CD4-positive, alpha-beta memory T cell (primary cell): ENCODE data around the gene RBM38. TPM values are rescaled to one million over a fixed set of nuclear protein-coding genes. Genes with fewer than 3 reads are reported as not detected.

Source experiments
- CTCF ChIA-PET: fragments of 350-600 bp; sonication (Branson Sonifier 250); formaldehyde crosslinking; loops from one replicate; lab custom pipeline; 2021; ENCODE audit warnings: inconsistent platforms; ENCODE audit not compliant: partially characterized antibody; lab: Charles Lee
- POLR2A ChIA-PET: fragments of 350-600 bp; sonication (Branson Sonifier 250); formaldehyde crosslinking; loops from one replicate; lab custom pipeline; 2021; ENCODE audit not compliant: partially characterized antibody; lab: Charles Lee
- DNase-seq, 5 donors: peaks; one replicate each; pipeline versions ENCODE4 v3.0.0 to v3.0.0-alpha.2; 2020 to 2022; ENCODE audit warnings: mixed read lengths in 1 of 5
- H3K27ac ChIP-seq: one replicate; pipeline ENCODE4 v1.7.0; 2013; ENCODE audit warnings: low read depth, low read length
- H3K27me3 ChIP-seq: 2 replicates; pipeline ENCODE4 v1.7.0; 2013; ENCODE audit warnings: mild to moderate bottlenecking, low read length, moderate library complexity; ENCODE audit not compliant: insufficient read depth
- H3K36me3 ChIP-seq: 2 replicates; pipeline ENCODE4 v1.7.0; 2013; ENCODE audit warnings: mild to moderate bottlenecking, low read length, moderate library complexity; ENCODE audit not compliant: insufficient read depth
- H3K4me1 ChIP-seq: 2 replicates; pipeline ENCODE4 v1.7.0; 2013; ENCODE audit warnings: mild to moderate bottlenecking, low read length, moderate library complexity; ENCODE audit not compliant: insufficient read depth
- H3K4me3 ChIP-seq, 2 donors: one replicate each; pipeline ENCODE4 v1.7.0; 2013; ENCODE audit warnings: low read length in 2 of 2, mild to moderate bottlenecking in 1 of 2
- H3K9me3 ChIP-seq, 2 donors: one replicate each; pipeline ENCODE4 v1.7.0; 2013; ENCODE audit warnings: low read length in 2 of 2, control low read depth in 1 of 2; ENCODE audit not compliant: control insufficient read depth in 1 of 2
- H3K27ac Mint-ChIP-seq, 7 donors: one replicate each; pipeline ENCODE4 v1.8.0; 2020 to 2021; ENCODE audit warnings: mixed read lengths in 7 of 7, mild to moderate bottlenecking in 6 of 7, inconsistent platforms in 3 of 7, moderate library complexity in 3 of 7
- H3K27me3 Mint-ChIP-seq, 2 donors: one replicate each; pipeline ENCODE4 v1.8.0; 2020 to 2021; ENCODE audit warnings: mixed read lengths in 2 of 2
- H3K36me3 Mint-ChIP-seq, 2 donors: one replicate each; pipeline ENCODE4 v1.8.0; 2020 to 2021; ENCODE audit warnings: mixed read lengths in 2 of 2, inconsistent platforms in 1 of 2, mild to moderate bottlenecking in 1 of 2
- H3K4me1 Mint-ChIP-seq, 4 donors: one replicate each; pipeline ENCODE4 v1.8.0; 2020 to 2021; ENCODE audit warnings: mixed read lengths in 4 of 4, mild to moderate bottlenecking in 1 of 4
- H3K4me3 Mint-ChIP-seq, 8 donors: one replicate each; pipeline ENCODE4 v1.8.0; 2020 to 2021; ENCODE audit warnings: mixed read lengths in 8 of 8, mild to moderate bottlenecking in 7 of 8, moderate library complexity in 6 of 8, inconsistent platforms in 3 of 8
- H3K9me3 Mint-ChIP-seq, 8 donors: one replicate each; pipeline ENCODE4 v1.8.0; 2020 to 2021; ENCODE audit warnings: mixed read lengths in 8 of 8, mild to moderate bottlenecking in 5 of 8, inconsistent platforms in 3 of 8, moderate library complexity in 1 of 8
- intact Hi-C: fragments of 100-400 bp; cut with micrococcal nuclease; formaldehyde crosslinking; loops from one replicate; pipeline ENCODE4 v1.15.1; 2023
- polyA plus RNA-seq, 2 donors: library from polyadenylated mRNA; unstranded; fragments of 300-500 nt; fragmentation: Illumina TruSeq; gene quantifications; one replicate each; pipeline ENCODE4 v1.2.3, GENCODE V29; 2021
- total RNA-seq, 2 experiments: library from RNA; stranded (reverse); gene quantifications; one replicate each; pipeline ENCODE4 v1.2.3, GENCODE V29; 2021

The RBM38 gene
- total and polyA plus RNA-seq, 4 experiments from 2014 or later = 33.1 to 97.8 (median 77.8) TPM

DNA sequence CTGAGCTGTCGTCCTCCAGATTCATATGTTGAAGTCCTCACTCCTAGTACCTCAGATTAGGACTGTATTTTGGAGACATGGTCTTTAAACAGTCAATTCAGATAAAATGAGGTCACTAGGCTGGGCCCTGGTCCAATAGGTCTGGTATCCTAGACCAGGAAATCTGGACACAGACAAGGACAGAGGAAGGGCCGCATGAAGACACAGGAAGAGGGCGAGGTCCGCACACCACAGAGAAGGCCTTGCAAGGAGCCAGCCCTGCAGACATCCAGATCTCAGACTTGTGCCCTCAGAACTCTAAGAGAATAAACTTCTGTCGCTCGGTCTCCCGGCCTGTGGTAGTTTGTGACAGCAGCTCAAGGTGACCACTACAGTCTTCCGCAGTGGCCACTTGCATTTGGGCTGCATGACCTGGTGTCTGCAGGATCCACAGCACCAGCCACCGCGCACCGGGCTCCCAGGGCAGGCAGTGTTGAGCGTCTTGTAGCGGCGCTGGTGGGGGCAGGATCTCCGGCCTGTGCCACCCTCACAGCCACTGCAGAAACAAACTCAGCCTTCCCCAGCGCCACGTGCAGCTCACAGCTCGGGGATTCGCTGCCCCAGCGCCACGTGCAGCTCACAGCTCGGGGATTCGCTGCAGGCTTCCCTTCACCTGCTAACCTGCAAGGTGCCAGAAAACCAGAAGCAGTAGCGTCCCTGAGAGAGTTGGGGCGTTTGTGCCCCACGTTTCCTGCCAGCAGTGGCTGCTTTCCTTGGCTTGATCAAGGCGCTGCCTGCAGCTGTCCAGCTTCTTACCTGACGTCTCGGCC lies 6.0 kb upstream of the RBM38 start:
- CTCF ChIA-PET = interaction anchor here (1.0 to 6.9 kb wide), 7 partner anchors 13 to 114 kb away, joined by 3 to 48 read pairs (median 8); no protein-coding TSS in a partner anchor
- Histone ChIP-seq H3K27me3 (no peaks in the 10 kb centered on the region), H3K27ac (no peak overlapping the region), H3K36me3 (peaks cover 5% of the 10 kb centered on the region), H3K4me3 (no peak overlapping the region), H3K9me3 (no peaks in the 10 kb centered on the region), H3K4me1 (peaks cover 27% of the 10 kb centered on the region)
- Mint-ChIP-seq H3K36me3 (peaks cover 3 to 12% of the 10 kb centered on the region in 2 donors), H3K9me3 (no peaks in the 10 kb centered on the region), H3K27me3 (no peaks in the 10 kb centered on the region), H3K4me1 (peaks cover 14 to 36% (median 25%) of the 10 kb centered on the region in 4 donors), H3K4me3 (no peak overlapping the region), H3K27ac (peak overlapping the region in 5 of 7 donors; percentile 4 to 72 (median 29))
- intact Hi-C loops = no loop called here
- DNase-seq = no peak
- POLR2A ChIA-PET = interaction anchor here (0.8 to 9.6 kb wide), 2 partner anchors 15 to 50 kb away, joined by 3 to 150 read pairs; no protein-coding TSS in a partner anchor

DNA sequence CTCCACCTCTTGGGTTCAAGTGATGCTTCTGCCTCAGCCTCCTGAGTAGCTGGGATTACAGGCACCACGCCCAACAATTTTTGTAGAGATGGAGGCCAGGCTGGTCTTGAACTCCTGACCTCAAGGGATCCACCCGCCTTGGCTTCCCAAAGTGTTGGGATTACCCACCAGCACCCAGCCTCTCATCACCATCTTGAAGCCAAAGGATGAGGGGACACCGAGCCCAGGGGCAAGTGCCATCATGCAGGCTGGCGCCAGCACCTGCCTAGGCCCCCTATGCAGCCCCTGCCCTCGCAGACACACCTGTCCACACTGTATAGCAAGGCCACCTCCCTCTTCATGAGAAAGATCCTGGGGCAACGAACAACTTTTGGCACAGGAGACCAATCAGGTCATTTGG lies 5.3 kb upstream of the RBM38 start:
- no peaks in the 10 kb centered on the region for H3K27me3 ChIP-seq
- peaks cover 3 to 12% of the 10 kb centered on the region in 2 donors for H3K36me3 Mint-ChIP-seq
- H3K4me1 ChIP-seq = peaks cover 35% of the 10 kb centered on the region
- POLR2A ChIA-PET = interaction anchor here (9.6 kb wide), 1 partner anchor 14 kb away, joined by 150 read pairs; no protein-coding TSS in a partner anchor
- peaks cover 0 to 2% (median 0%) of the 10 kb centered on the region in 8 donors for H3K9me3 Mint-ChIP-seq
- DNase-seq = no peak
- no peaks in the 10 kb centered on the region for H3K27me3 Mint-ChIP-seq
- H3K4me1 Mint-ChIP-seq = peaks cover 18 to 43% (median 30%) of the 10 kb centered on the region in 4 donors
- intact Hi-C loops = no loop called here
- H3K4me3 ChIP-seq = no peak overlapping the region
- no peak overlapping the region for H3K27ac ChIP-seq
- H3K9me3 ChIP-seq = no peaks in the 10 kb centered on the region
- CTCF ChIA-PET = interaction anchor here (1.2 to 2.0 kb wide), 2 partner anchors 49 to 110 kb away, joined by 3 to 8 read pairs; no protein-coding TSS in a partner anchor
- H3K27ac Mint-ChIP-seq = peak overlapping the region in 1 of 7 donors; percentile 29
- no peak overlapping the region for H3K4me3 Mint-ChIP-seq
- peaks cover 5% of the 10 kb centered on the region for H3K36me3 ChIP-seq

DNA sequence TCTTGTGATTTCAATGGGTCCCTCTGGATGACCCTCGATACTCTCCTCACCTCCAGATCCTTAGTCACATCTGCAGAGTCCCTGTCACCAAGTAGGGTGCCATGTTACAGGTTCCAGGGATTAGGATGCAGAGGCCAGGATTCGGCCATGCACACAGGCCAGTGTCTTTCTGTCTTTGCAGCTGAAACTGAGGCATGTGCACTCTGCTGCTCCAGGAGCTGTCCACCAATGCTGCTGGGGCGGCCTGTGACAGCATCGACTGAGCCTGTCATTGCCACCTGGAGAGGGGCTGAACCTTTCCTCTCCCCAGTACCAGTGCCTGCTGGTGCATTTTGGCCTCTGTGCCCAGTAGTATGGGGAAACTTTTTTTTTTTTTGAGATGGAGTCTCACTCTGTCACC lies 4.4 kb upstream of the RBM38 start:
- peaks cover 0 to 2% (median 0%) of the 10 kb centered on the region in 8 donors for H3K9me3 Mint-ChIP-seq
- DNase-seq = no peak
- H3K27ac Mint-ChIP-seq = peak overlapping the region in 1 of 7 donors; percentile 18
- peaks cover 36% of the 10 kb centered on the region for H3K4me1 ChIP-seq
- CTCF ChIA-PET = interaction anchor here (1.0 to 8.1 kb wide), 5 partner anchors 11 to 106 kb away, joined by 3 to 92 read pairs (median 8); no protein-coding TSS in a partner anchor
- no peaks in the 10 kb centered on the region for H3K9me3 ChIP-seq
- peaks cover 16 to 41% (median 28%) of the 10 kb centered on the region in 4 donors for H3K4me1 Mint-ChIP-seq
- no peak overlapping the region for H3K4me3 ChIP-seq
- peaks cover 3 to 8% of the 10 kb centered on the region in 2 donors for H3K36me3 Mint-ChIP-seq
- POLR2A ChIA-PET = interaction anchor here (9.6 kb wide), 1 partner anchor 13 kb away, joined by 150 read pairs; no protein-coding TSS in a partner anchor
- no peaks in the 10 kb centered on the region for H3K27me3 Mint-ChIP-seq
- peak overlapping the region in 1 of 8 donors; percentile 15 for H3K4me3 Mint-ChIP-seq
- H3K27me3 ChIP-seq = no peaks in the 10 kb centered on the region
- peaks cover 5% of the 10 kb centered on the region for H3K36me3 ChIP-seq
- intact Hi-C loops = no loop called here
- no peak overlapping the region for H3K27ac ChIP-seq

DNA sequence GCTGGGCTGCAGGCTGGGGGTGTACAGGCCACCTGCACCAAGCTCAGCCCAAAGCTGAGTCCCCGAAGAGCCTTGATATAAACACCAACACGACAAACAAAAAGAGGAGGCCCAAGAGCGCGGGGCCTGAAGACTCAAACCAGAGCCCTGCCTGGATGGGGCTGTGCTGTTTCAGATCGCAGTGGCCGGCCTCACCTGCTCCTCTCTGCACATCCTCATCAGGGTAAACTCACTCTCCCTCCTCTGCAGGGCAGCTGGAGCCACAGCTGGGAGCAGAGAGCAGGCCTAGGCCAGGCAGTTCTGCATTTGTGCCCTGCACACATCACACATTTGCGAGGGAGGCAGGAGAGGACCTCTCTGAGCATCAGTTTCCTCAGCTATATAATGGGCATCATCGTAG lies 3.7 kb upstream of the RBM38 start:
- H3K27ac Mint-ChIP-seq = peak overlapping the region in 2 of 7 donors; percentile 78 to 95
- peaks cover 3 to 11% of the 10 kb centered on the region in 2 donors for H3K36me3 Mint-ChIP-seq
- peaks cover 12 to 39% (median 23%) of the 10 kb centered on the region in 4 donors for H3K4me1 Mint-ChIP-seq
- ChIA-PET CTCF (interaction anchor here (1.0 to 8.1 kb wide), 7 partner anchors 6 to 105 kb away, joined by 3 to 92 read pairs (median 23); no protein-coding TSS in a partner anchor), POLR2A (interaction anchor here (9.6 kb wide), 1 partner anchor 13 kb away, joined by 150 read pairs; no protein-coding TSS in a partner anchor)
- H3K27me3 Mint-ChIP-seq = no peaks in the 10 kb centered on the region
- peaks cover 0 to 2% (median 0%) of the 10 kb centered on the region in 8 donors for H3K9me3 Mint-ChIP-seq
- intact Hi-C loops = no loop called here
- Histone ChIP-seq H3K27ac (no peak overlapping the region), H3K27me3 (no peaks in the 10 kb centered on the region), H3K36me3 (peaks cover 5% of the 10 kb centered on the region), H3K4me3 (no peak overlapping the region), H3K4me1 (peaks cover 29% of the 10 kb centered on the region), H3K9me3 (no peaks in the 10 kb centered on the region)
- no peak for DNase-seq
- H3K4me3 Mint-ChIP-seq = no peak overlapping the region

DNA sequence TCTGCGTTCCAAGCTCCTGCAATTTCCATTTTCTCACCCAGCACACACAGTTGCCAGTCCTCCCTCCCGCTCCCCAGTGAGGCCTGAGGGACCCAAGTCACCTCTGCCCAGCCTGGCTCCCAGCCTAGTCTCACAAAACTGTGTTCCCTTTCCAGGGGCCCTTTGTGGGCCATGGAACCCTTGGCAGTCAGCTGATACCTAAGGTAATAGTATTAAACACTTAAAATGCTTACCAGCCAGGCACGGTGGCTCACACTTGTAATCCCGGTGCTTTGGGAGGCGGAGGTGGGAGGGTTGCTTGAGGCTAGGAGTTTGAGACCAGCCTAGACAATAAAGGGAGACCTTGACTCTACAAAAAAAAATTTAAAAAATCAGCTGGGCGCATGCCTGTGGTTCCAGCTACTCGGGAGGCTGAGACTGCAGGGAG lies 3.2 kb upstream of the RBM38 start:
- no peak for DNase-seq
- H3K4me3 Mint-ChIP-seq = peak overlapping the region in 1 of 8 donors; percentile 59
- Histone ChIP-seq H3K4me1 (peaks cover 24% of the 10 kb centered on the region), H3K9me3 (no peaks in the 10 kb centered on the region), H3K27me3 (no peaks in the 10 kb centered on the region), H3K27ac (no peak overlapping the region), H3K36me3 (peaks cover 5% of the 10 kb centered on the region), H3K4me3 (no peak overlapping the region)
- H3K36me3 Mint-ChIP-seq = peaks cover 5 to 16% of the 10 kb centered on the region in 2 donors
- ChIA-PET CTCF (interaction anchor here (0.7 to 8.1 kb wide), 9 partner anchors 6 to 108 kb away, joined by 3 to 92 read pairs (median 11); no protein-coding TSS in a partner anchor), POLR2A (interaction anchor here (9.6 kb wide), 1 partner anchor 12 kb away, joined by 150 read pairs; no protein-coding TSS in a partner anchor)
- intact Hi-C loops = no loop called here
- H3K9me3 Mint-ChIP-seq = peaks cover 0 to 2% (median 0%) of the 10 kb centered on the region in 8 donors
- H3K4me1 Mint-ChIP-seq = peaks cover 8 to 39% (median 22%) of the 10 kb centered on the region in 4 donors
- H3K27ac Mint-ChIP-seq = peak overlapping the region in 5 of 7 donors; percentile 36 to 95 (median 73)
- H3K27me3 Mint-ChIP-seq = no peaks in the 10 kb centered on the region

DNA sequence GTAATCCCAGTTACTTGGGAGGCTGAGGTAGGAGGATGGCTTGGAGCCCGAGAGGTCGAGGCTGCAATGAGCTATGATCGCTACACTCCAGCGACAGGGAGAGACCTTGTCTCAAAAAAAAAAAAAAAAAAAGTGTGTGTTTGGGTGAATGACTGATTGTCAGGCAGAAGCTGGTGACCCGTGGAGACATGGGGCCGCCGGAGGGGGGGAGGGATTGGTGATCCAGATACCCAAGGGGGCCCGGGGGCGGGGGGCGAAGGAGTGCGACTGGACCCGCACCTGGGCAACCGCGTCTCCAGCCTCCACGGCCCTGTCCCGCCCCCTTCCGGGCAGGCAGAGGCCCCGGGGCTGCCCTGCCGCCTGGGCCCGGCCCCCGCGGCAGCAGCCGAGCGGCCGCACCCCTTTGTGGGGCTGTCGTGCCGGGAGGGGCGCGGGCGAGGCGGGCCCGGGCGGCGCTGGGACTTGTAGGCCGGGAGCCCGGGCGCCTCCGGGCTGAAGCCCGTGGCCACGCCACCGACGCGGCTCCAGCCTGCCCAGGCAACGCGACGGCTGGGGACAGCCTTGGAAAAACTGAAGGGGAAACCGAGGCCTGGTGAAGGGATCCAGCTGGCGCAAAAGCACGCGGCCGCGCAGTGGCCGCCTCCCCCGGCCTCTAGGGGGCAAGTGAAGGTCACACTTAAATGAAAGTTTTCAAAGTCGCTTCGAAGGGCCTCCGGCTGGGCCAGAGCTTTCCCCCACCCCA lies 2.1 kb upstream of the RBM38 start:
- Mint-ChIP-seq H3K4me1 (peaks cover 18 to 49% (median 28%) of the 10 kb centered on the region in 4 donors), H3K27ac (peak overlapping the region; percentile 93 to 96 (median 95)), H3K36me3 (peaks cover 13 to 27% of the 10 kb centered on the region in 2 donors), H3K27me3 (no peaks in the 10 kb centered on the region), H3K9me3 (peaks cover 0 to 2% (median 0%) of the 10 kb centered on the region in 8 donors), H3K4me3 (peak overlapping the region; percentile 82 to 92 (median 86))
- CTCF ChIA-PET = interaction anchor here (0.6 to 8.1 kb wide), 14 partner anchors 8 to 846 kb away, joined by 3 to 92 read pairs (median 5); no protein-coding TSS in a partner anchor
- peak; percentile 64 to 73 (median 69) for DNase-seq
- Histone ChIP-seq H3K27me3 (no peaks in the 10 kb centered on the region), H3K4me1 (peaks cover 30% of the 10 kb centered on the region), H3K4me3 (peak overlapping the region; percentile 44 to 52), H3K9me3 (no peaks in the 10 kb centered on the region), H3K27ac (peak overlapping the region; percentile 57), H3K36me3 (peaks cover 16% of the 10 kb centered on the region)
- POLR2A ChIA-PET = interaction anchor here (0.6 to 9.6 kb wide), 10 partner anchors 7 to 1262 kb away, joined by 3 to 150 read pairs (median 4); partner anchors contain the start of gene STX16
- intact Hi-C loops = loop anchor here (1.0 kb wide), 2 partner anchors 9 to 44 kb away; no protein-coding TSS in a partner anchor
